ENCODE data around the gene NUCB1. TPM values are rescaled to one million over a fixed set of nuclear protein-coding genes. Genes with fewer than 3 reads are reported as not detected.

The NUCB1 gene
- total RNA-seq (2013): 146 TPM
- polyA plus RNA-seq (100 to 1,000 TPM in 2 of 3 donors, 10 to 100 TPM in 1; 80.9 to 178 (median 108) TPM), polyA minus RNA-seq (115 and 184 TPM in 2 replicates), total RNA-seq (14.3 to 114 (median 81.0) reads per million in 11 experiments)

GRCh38 chr19:48899781-48900476, at the start of gene NUCB1:
TSS of gene NUCB1 (plus strand) at chr19:48900312. CDS start at chr19:48900797, 485 bp downstream.
- Mint-ChIP-seq H3K27me3 (ENCODE audit: low read depth in 3 of 3) (peaks cover 25 to 29% (median 28%) of the 10 kb centered on the region in 3 donors), H3K9me3 (peaks cover 0 to 16% (median 7%) of the 10 kb centered on the region in 7 donors), H3K27ac (peak within 1 kb of the TSS; percentile 92 to 98 (median 97)), H3K36me3 (peaks cover 17 to 24% of the 10 kb centered on the region in 2 donors), H3K4me1 (peaks cover 32% of the 10 kb centered on the region), H3K4me3 (peak within 1 kb of the TSS; percentile 91 to 96)
- peak; percentile 93 to 97 (median 94) for DNase-seq
- H3K27ac ChIP-seq (ENCODE audit: low read depth in 1 of 2, low read length in 2 of 2): peak within 1 kb of the TSS; percentile 85
- intact Hi-C loops (cut with micrococcal nuclease): loop anchor here in 1 of 2 donors (5.0 kb wide), 2 partner anchors 52 to 72 kb away; partner anchors contain the start of gene BAX
- peak within 1 kb of the TSS; percentile 66 to 100 (median 79) for H3K4me3 ChIP-seq (replicated peaks in 1 of 3; ENCODE audit: low read depth in 2 of 3, low read length in 3 of 3)
- H3K4me2 ChIP-seq (replicated peaks; ENCODE audit: extremely low read depth, low read length, poor library complexity, severe bottlenecking): peak within 1 kb of the TSS; percentile 98
- peaks cover 28% of the 10 kb centered on the region for H3K79me2 ChIP-seq (ENCODE audit: insufficient read depth, low read length)
- peaks cover 6 to 12% of the 10 kb centered on the region in 2 donors for H3K36me3 ChIP-seq (replicated peaks in 1 of 2; ENCODE audit: control insufficient read depth in 1 of 2, insufficient read depth in 2 of 2, low read length in 2 of 2)
- TF ChIP-seq, protein P1, sequence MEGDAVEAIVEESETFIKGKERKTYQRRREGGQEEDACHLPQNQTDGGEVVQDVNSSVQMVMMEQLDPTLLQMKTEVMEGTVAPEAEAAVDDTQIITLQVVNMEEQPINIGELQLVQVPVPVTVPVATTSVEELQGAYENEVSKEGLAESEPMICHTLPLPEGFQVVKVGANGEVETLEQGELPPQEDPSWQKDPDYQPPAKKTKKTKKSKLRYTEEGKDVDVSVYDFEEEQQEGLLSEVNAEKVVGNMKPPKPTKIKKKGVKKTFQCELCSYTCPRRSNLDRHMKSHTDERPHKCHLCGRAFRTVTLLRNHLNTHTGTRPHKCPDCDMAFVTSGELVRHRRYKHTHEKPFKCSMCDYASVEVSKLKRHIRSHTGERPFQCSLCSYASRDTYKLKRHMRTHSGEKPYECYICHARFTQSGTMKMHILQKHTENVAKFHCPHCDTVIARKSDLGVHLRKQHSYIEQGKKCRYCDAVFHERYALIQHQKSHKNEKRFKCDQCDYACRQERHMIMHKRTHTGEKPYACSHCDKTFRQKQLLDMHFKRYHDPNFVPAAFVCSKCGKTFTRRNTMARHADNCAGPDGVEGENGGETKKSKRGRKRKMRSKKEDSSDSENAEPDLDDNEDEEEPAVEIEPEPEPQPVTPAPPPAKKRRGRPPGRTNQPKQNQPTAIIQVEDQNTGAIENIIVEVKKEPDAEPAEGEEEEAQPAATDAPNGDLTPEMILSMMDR (IDR thresholded peaks at IDR 0.05): no peak
- no peaks in the 10 kb centered on the region for H3K9me3 ChIP-seq (replicated peaks in 1 of 2; ENCODE audit: control insufficient read depth in 1 of 2, insufficient read depth in 1 of 2, low read length in 2 of 2)
- H3K27me3 ChIP-seq (ENCODE audit: control insufficient read depth in 2 of 2, insufficient read depth in 2 of 2, low read length in 2 of 2): peaks cover 4 to 20% of the 10 kb centered on the region in 2 donors
- H2AFZ ChIP-seq (ENCODE audit: insufficient read depth, low read depth, low read length, poor library complexity, severe bottlenecking): peak within 1 kb of the TSS; percentile 91
- under 1% methylated on average over 19 of the region's 34 CpGs for WGBS (ENCODE audit: insufficient coverage)
- peaks cover 30% of the 10 kb centered on the region for H4K20me1 ChIP-seq (ENCODE audit: insufficient read depth, low read length)
- peak within 1 kb of the TSS; percentile 78 for H3K9ac ChIP-seq (ENCODE audit: insufficient read depth, low read length, poor library complexity, severe bottlenecking)
- H3K4me1 ChIP-seq (ENCODE audit: control insufficient read depth in 1 of 2, insufficient read depth in 2 of 2, low read length in 2 of 2): peaks cover 35 to 46% of the 10 kb centered on the region in 2 donors

- DNase-seq: no peak
- Histone ChIP-seq H3K4me2 (replicated peaks; ENCODE audit: extremely low read depth, low read length, poor library complexity, severe bottlenecking) (no peak overlapping the region), H2AFZ (ENCODE audit: insufficient read depth, low read depth, low read length, poor library complexity, severe bottlenecking) (no peak overlapping the region), H3K27ac (ENCODE audit: low read depth in 1 of 2, low read length in 2 of 2) (no peak overlapping the region), H3K9me3 (replicated peaks in 1 of 2; ENCODE audit: control insufficient read depth in 1 of 2, insufficient read depth in 1 of 2, low read length in 2 of 2) (no peaks in the 10 kb centered on the region), H4K20me1 (ENCODE audit: insufficient read depth, low read length) (no peaks in the 10 kb centered on the region), H3K79me2 (ENCODE audit: insufficient read depth, low read length) (no peaks in the 10 kb centered on the region), H3K4me1 (ENCODE audit: control insufficient read depth in 1 of 2, insufficient read depth in 2 of 2, low read length in 2 of 2) (no peaks in the 10 kb centered on the region), H3K36me3 (replicated peaks in 1 of 2; ENCODE audit: control insufficient read depth in 1 of 2, insufficient read depth in 2 of 2, low read length in 2 of 2) (no peaks in the 10 kb centered on the region), H3K4me3 (replicated peaks in 1 of 3; ENCODE audit: low read depth in 2 of 3, low read length in 3 of 3) (no peak overlapping the region), H3K27me3 (ENCODE audit: control insufficient read depth in 2 of 2, insufficient read depth in 2 of 2, low read length in 2 of 2) (no peaks in the 10 kb centered on the region), H3K9ac (ENCODE audit: insufficient read depth, low read length, poor library complexity, severe bottlenecking) (no peak overlapping the region)
- no peaks in the 10 kb centered on the region for H3K36me3 Mint-ChIP-seq
- TF ChIP-seq, protein P1 (IDR thresholded peaks at IDR 0.05): no peak
- WGBS (ENCODE audit: insufficient coverage): 93% methylated on average over 2 of the region's 4 CpGs
- H3K4me1 Mint-ChIP-seq: no peaks in the 10 kb centered on the region
- H3K4me3 Mint-ChIP-seq: no peak overlapping the region
- no peak overlapping the region for H3K27ac Mint-ChIP-seq
- H3K9me3 Mint-ChIP-seq: no peaks in the 10 kb centered on the region
- peaks cover 0 to 2% (median 2%) of the 10 kb centered on the region in 3 donors for H3K27me3 Mint-ChIP-seq (ENCODE audit: low read depth in 3 of 3)
- intact Hi-C loops (cut with micrococcal nuclease): no loop called here
Observed at GRCh38 chr19:48852292-48852691, 47.8 kb upstream of the NUCB1 start.
